Measurements from ENCODE around the gene KANSL3. TPM values are rescaled to one million over a fixed set of nuclear protein-coding genes. Genes with fewer than 3 reads are reported as not detected.

KANSL3 gene
- total and polyA plus RNA-seq, 2 experiments from 2014 or later = 15.0 to 23.9 TPM

DNA sequence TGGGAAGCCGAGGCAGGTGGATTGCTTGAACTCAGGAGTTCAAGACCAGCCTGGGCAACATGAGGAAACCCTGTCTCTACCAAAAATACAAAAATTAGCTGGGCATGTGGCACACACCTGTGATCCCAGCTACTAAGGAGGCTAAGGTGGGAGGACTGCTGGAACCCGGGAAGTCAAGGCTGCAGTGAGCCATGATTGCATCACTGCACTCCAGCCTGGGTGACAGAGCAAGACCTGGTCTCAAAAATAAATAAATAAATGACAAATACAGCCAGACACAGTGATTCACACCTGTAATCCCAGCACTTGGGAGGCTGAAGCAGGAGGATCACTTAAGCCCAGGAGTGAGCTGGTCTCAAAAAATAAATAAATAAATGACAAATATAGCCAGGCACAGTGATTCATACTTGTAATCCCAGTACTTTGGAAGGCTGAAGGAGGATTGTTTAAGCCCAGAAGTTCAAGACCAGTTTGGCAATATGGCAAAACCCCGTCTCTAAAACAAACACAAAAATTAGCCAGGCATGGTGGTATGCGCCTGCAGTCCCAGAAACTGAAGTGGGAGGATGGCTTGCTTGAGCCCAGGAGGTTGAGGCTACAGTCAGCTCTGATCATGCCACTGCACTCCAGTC lies 6.2 kb downstream of the KANSL3 start:
- no peak overlapping the region for H3K9ac ChIP-seq
- peaks cover 82% of the 10 kb centered on the region for H3K79me2 ChIP-seq (ENCODE audit: insufficient read depth)
- H3K9me3 ChIP-seq (ENCODE audit: low read depth) = no peaks in the 10 kb centered on the region
- no peaks in the 10 kb centered on the region for H4K20me1 ChIP-seq (ENCODE audit: insufficient read depth)
- peaks cover 26% of the 10 kb centered on the region for H3K4me1 ChIP-seq (ENCODE audit: insufficient read depth)
- 39 to 47% methylated on average over 4 of the region's 4 CpGs for WGBS, 2 experiments (ENCODE audit: low coverage in 1 of 2, low lambda C conversion rate in 2 of 2, missing lambda C conversion rate in 2 of 2)
- H3K27ac ChIP-seq = peak overlapping the region; percentile 71
- H3K27me3 ChIP-seq (replicated peaks; ENCODE audit: insufficient read depth) = no peaks in the 10 kb centered on the region
- H2AFZ ChIP-seq = no peak overlapping the region
- in situ Hi-C loops (cut with MboI) = no loop called here
- TF ChIP-seq EZH2phosphoT487 (IDR thresholded peaks at IDR 0.05; ENCODE audit: insufficient read depth, low read depth) (no peak), EZH2 (IDR thresholded peaks at IDR 0.05; ENCODE audit: insufficient read depth, poor library complexity, severe bottlenecking) (no peak)
- no peak overlapping the region for H3K4me3 ChIP-seq
- no peaks in the 10 kb centered on the region for H3K9me2 ChIP-seq (ENCODE audit: insufficient read depth)
- H3F3A ChIP-seq (ENCODE audit: insufficient read depth) = peaks cover 9% of the 10 kb centered on the region
- peak overlapping the region; percentile 24 for H3K4me2 ChIP-seq (ENCODE audit: unreplicated experiment)
- peak; percentile 73 for DNase-seq
- peaks cover 35% of the 10 kb centered on the region; the same call in 1 of the 2 replicates for H3K36me3 ChIP-seq (ENCODE audit: low read depth)

DNA sequence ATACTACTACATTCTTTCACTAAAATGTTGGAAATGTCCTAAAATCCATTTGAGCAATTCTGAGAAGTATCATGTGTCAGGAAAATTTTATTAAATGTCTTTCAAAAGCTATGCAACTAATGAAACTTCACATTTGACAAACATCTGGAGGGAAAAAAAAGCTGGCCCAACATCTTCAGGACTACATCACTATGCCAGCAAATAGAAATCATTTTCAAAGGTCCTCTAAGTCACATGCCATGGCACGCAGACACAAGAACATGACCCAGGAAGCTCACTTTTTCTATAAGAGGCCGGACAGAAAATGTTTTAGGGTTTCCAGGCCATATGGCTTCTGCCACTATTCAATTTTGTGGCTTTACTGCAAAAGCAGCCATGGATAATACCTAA lies 11.6 kb downstream of the KANSL3 start:
- peak; percentile 48 for DNase-seq
- Histone ChIP-seq H3K4me2 (ENCODE audit: unreplicated experiment) (peak overlapping the region; percentile 58), H3K9me2 (ENCODE audit: insufficient read depth) (no peaks in the 10 kb centered on the region), H3K4me3 (no peak overlapping the region), H3K4me1 (ENCODE audit: insufficient read depth) (peaks cover 20% of the 10 kb centered on the region), H3K27ac (peak overlapping the region; percentile 59), H3K79me2 (ENCODE audit: insufficient read depth) (peaks cover 78% of the 10 kb centered on the region), H3K27me3 (replicated peaks; ENCODE audit: insufficient read depth) (no peaks in the 10 kb centered on the region), H3F3A (ENCODE audit: insufficient read depth) (peaks cover 17% of the 10 kb centered on the region), H2AFZ (no peak overlapping the region), H3K36me3 (ENCODE audit: low read depth) (peaks cover 27% of the 10 kb centered on the region; the same call in 1 of the 2 replicates), H3K9ac (peak overlapping the region; percentile 27), H3K9me3 (ENCODE audit: low read depth) (no peaks in the 10 kb centered on the region), H4K20me1 (ENCODE audit: insufficient read depth) (no peaks in the 10 kb centered on the region)
- TF ChIP-seq EZH2 (IDR thresholded peaks at IDR 0.05; ENCODE audit: insufficient read depth, poor library complexity, severe bottlenecking) = no peak
- no peak for TF ChIP-seq EZH2phosphoT487 (IDR thresholded peaks at IDR 0.05; ENCODE audit: insufficient read depth, low read depth)
- in situ Hi-C loops (cut with MboI) = no loop called here
- 17 to 31% methylated on average over 2 of the region's 2 CpGs for WGBS, 2 experiments (ENCODE audit: low coverage in 1 of 2, low lambda C conversion rate in 2 of 2, missing lambda C conversion rate in 2 of 2)

DNA sequence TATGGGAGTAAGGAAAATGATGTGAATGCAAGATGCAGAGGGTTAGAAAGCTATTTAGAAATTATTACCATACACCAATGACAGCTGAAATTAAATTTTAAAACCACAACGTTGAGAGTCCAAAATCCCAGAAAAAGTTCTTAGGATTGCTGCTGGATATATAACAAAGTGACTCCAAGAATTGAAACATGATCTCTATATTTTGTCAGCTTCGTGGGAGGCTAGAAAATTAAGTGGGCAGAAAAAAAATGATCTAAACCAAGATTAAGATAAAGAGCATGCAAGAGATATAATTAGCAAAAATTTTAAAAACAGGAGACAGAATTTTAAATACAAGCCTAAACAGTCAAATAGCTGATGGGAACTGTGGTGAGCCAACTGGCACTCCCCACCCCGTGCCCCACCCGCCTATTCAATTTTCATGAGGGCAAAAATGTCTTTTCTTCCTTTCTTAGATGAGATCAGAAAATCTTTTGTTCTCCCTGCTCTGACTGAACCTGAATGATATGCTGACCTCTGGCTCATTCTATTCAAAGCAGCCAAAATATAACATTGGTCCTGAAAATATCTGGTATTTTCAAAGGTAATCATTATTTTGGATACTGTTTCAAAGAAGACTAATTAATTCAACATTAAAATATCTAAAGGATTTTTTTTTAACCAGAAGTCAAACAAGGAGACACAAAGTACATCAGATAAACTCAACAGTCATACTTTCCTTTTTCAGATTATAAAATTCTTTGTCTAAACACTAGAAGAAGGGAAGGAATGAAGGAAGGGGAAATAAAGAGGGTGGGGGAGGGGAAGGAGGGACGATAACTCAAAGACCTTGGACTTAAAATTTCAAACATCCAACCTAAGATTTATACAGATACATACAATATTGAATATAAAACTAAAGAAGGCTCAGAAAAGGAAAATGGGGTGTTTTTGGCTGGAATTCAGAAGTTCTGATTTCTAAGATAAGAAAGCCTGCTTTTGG lies 12.2 kb downstream of the KANSL3 start:
- H3K4me1 ChIP-seq (ENCODE audit: insufficient read depth) = peaks cover 20% of the 10 kb centered on the region
- peak; percentile 45 for DNase-seq
- peak overlapping the region; percentile 58 for H3K4me2 ChIP-seq (ENCODE audit: unreplicated experiment)
- no peak for TF ChIP-seq EZH2phosphoT487 (IDR thresholded peaks at IDR 0.05; ENCODE audit: insufficient read depth, low read depth)
- TF ChIP-seq EZH2 (IDR thresholded peaks at IDR 0.05; ENCODE audit: insufficient read depth, poor library complexity, severe bottlenecking) = no peak
- H3K9me2 ChIP-seq (ENCODE audit: insufficient read depth) = no peaks in the 10 kb centered on the region
- no peaks in the 10 kb centered on the region for H4K20me1 ChIP-seq (ENCODE audit: insufficient read depth)
- peaks cover 17% of the 10 kb centered on the region for H3F3A ChIP-seq (ENCODE audit: insufficient read depth)
- no peak overlapping the region for H3K4me3 ChIP-seq
- peak overlapping the region; percentile 59 for H3K27ac ChIP-seq
- peak overlapping the region; percentile 27 for H3K9ac ChIP-seq
- no peaks in the 10 kb centered on the region for H3K27me3 ChIP-seq (replicated peaks; ENCODE audit: insufficient read depth)
- no peak overlapping the region for H2AFZ ChIP-seq
- peaks cover 76% of the 10 kb centered on the region for H3K79me2 ChIP-seq (ENCODE audit: insufficient read depth)
- 28 to 33% methylated on average over 5 of the region's 5 CpGs for WGBS, 2 experiments (ENCODE audit: low coverage in 1 of 2, low lambda C conversion rate in 2 of 2, missing lambda C conversion rate in 2 of 2)
- in situ Hi-C loops (cut with MboI) = no loop called here
- no peaks in the 10 kb centered on the region for H3K9me3 ChIP-seq (ENCODE audit: low read depth)
- H3K36me3 ChIP-seq (ENCODE audit: low read depth) = peaks cover 21% of the 10 kb centered on the region; the same call in 1 of the 2 replicates

DNA sequence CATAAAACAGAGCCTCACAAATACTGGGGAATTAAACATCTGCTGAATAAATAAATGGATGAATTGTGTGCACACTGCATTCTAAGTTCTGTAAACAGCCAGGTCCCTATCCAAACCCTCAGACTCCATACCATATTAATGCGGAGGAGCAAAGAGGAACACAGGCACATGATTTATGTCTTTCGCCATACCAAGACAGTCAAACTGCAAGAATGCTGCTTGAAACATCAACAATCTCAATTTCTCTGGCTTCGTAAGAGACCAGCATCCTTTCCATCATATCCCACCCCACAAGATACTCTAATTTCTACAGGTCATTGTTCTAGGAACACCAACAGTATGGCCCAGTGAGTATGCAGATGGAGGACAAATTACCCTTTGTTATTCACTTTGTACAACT lies 15.0 kb downstream of the KANSL3 start:
- Histone ChIP-seq H4K20me1 (ENCODE audit: insufficient read depth) (no peaks in the 10 kb centered on the region), H3K4me1 (ENCODE audit: insufficient read depth) (peaks cover 35% of the 10 kb centered on the region), H3K4me3 (no peak overlapping the region), H3K36me3 (ENCODE audit: low read depth) (peaks cover 8% of the 10 kb centered on the region; the same call in 1 of the 2 replicates), H3K27me3 (replicated peaks; ENCODE audit: insufficient read depth) (no peaks in the 10 kb centered on the region), H3K9me2 (ENCODE audit: insufficient read depth) (no peaks in the 10 kb centered on the region), H3K9ac (no peak overlapping the region), H3F3A (ENCODE audit: insufficient read depth) (peaks cover 38% of the 10 kb centered on the region), H3K4me2 (ENCODE audit: unreplicated experiment) (no peak overlapping the region), H3K9me3 (ENCODE audit: low read depth) (no peaks in the 10 kb centered on the region), H3K27ac (no peak overlapping the region), H2AFZ (no peak overlapping the region), H3K79me2 (ENCODE audit: insufficient read depth) (peaks cover 62% of the 10 kb centered on the region)
- in situ Hi-C loops (cut with MboI) = no loop called here
- 87 to 93% methylated on average over 3 of the region's 3 CpGs for WGBS, 2 experiments (ENCODE audit: low coverage in 1 of 2, low lambda C conversion rate in 2 of 2, missing lambda C conversion rate in 2 of 2)
- no peak for DNase-seq
- TF ChIP-seq EZH2 (IDR thresholded peaks at IDR 0.05; ENCODE audit: insufficient read depth, poor library complexity, severe bottlenecking) = no peak
- TF ChIP-seq EZH2phosphoT487 (IDR thresholded peaks at IDR 0.05; ENCODE audit: insufficient read depth, low read depth) = no peak
